Thoracic aorta (tissue), 2 donors: ENCODE data around the gene EFCAB10. TPM values are rescaled to one million over a fixed set of nuclear protein-coding genes. Genes with fewer than 3 reads are reported as not detected.
"Not testable (repeated sequence)": the region's sequence is repeated elsewhere in the genome, so short reads cannot be mapped to it uniquely, and the experiment has no call there.

Experiments
- ATAC-seq: fragments of 150-250 bp; one replicate; pipeline ENCODE4 v1.8.0; 2017; ENCODE audit warnings: low read depth; ENCODE audit not compliant: insufficient number of reproducible peaks, low FRiP score
- DNase-seq: peaks from one replicate; pipeline ENCODE4 v3.0.0-alpha.2; 2020; ENCODE audit warnings: low spot score
- H3K27ac ChIP-seq, 2 donors: fragments of 200-600 bp; sonication (generic); 1 replicate in 1 of 2; 2 replicates in 1 of 2; pipeline ENCODE4 v1.5.1; 2016; ENCODE audit warnings: mild to moderate bottlenecking in 2 of 2, moderate library complexity in 2 of 2
- H3K27me3 ChIP-seq: fragments of 200-600 bp; sonication (generic); replicated peaks from 2 replicates; pipeline ENCODE4 v1.6.0; 2016; ENCODE audit warnings: mild to moderate bottlenecking; ENCODE audit not compliant: insufficient read depth
- H3K36me3 ChIP-seq: fragments of 200-600 bp; sonication (generic); one replicate; pipeline ENCODE4 v1.5.1; 2016
- H3K4me1 ChIP-seq, 2 donors: fragments of 200-600 bp; sonication (generic); 1 replicate in 1 of 2; 2 replicates in 1 of 2; pipeline versions ENCODE4 v1.5.1 to v1.6.0; 2016; ENCODE audit warnings: low read depth in 2 of 2, mild to moderate bottlenecking in 1 of 2; ENCODE audit not compliant: control insufficient read depth in 1 of 2
- H3K4me3 ChIP-seq: fragments of 200-600 bp; sonication (generic); 2 replicates; pipeline ENCODE4 v1.5.1; 2016; ENCODE audit warnings: mild to moderate bottlenecking
- H3K9me3 ChIP-seq: fragments of 200-600 bp; sonication (generic); 2 replicates; pipeline ENCODE4 v1.5.1; 2016
- total RNA-seq, 2 donors: library from RNA; depleted of rRNA; stranded (reverse); fragments of >200 nt; gene quantifications; one replicate each; pipeline versions ENCODE4 v1.1.0 to v1.2.3, GENCODE V29; 2016
- TF ChIP-seq, protein P1 (sequence below): fragments of 200-600 bp; sonication (generic); IDR thresholded peaks from one replicate; pipeline ENCODE4 v1.5.1; 2019; ENCODE audit warnings: antibody characterized with exemption

Gene EFCAB10
- total RNA-seq, 2 donors from 2014 or later = not detected

DNA sequence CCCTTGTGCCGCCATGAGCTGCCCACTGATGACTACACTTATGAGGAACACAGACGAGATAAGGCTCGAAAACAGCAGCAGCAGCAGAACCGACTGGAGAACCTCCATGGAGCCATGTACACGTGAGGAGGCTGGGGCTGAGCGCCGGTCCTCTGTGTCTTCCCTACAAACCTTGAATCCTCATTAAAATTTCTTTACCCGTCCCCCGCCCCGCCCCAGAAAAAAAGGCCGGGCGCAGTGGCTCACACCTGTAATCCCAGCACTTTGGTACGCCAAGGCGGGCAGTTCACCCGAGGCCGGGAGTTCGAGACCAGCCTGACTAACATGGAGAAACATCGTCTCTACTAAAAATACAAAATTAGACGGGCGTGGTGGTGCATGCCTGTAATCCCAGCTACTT lies 50.7 kb downstream of the EFCAB10 start:
- Histone ChIP-seq H3K4me3 (no peak overlapping the region), H3K9me3 (no peaks in the 10 kb centered on the region), H3K4me1 (peaks cover 8 to 22% of the 10 kb centered on the region in 2 donors), H3K27me3 (no peaks in the 10 kb centered on the region), H3K27ac (no peak overlapping the region), H3K36me3 (no peaks in the 10 kb centered on the region)
- TF ChIP-seq, protein P1, sequence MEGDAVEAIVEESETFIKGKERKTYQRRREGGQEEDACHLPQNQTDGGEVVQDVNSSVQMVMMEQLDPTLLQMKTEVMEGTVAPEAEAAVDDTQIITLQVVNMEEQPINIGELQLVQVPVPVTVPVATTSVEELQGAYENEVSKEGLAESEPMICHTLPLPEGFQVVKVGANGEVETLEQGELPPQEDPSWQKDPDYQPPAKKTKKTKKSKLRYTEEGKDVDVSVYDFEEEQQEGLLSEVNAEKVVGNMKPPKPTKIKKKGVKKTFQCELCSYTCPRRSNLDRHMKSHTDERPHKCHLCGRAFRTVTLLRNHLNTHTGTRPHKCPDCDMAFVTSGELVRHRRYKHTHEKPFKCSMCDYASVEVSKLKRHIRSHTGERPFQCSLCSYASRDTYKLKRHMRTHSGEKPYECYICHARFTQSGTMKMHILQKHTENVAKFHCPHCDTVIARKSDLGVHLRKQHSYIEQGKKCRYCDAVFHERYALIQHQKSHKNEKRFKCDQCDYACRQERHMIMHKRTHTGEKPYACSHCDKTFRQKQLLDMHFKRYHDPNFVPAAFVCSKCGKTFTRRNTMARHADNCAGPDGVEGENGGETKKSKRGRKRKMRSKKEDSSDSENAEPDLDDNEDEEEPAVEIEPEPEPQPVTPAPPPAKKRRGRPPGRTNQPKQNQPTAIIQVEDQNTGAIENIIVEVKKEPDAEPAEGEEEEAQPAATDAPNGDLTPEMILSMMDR = no peak
- ATAC-seq (no peak), DNase-seq (no peak)

DNA sequence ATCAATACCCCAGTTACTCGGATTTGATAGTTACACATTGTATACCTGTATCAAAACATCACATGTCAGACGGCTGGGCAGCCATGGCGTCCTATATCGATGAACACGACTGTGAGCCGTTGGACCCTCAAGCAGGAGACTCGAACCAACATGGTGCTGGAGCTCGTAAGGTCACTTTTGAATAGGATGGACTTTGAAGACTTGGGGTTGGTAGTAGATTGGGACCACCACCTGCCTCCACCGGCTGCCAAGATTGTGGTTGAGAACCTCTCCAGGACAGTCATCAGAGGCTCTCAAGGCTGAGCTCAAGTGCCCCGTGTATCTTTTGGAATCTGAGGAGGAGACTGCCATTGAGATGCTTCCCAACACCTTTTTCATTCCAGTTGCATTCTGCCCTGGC lies 51.2 kb downstream of the EFCAB10 start:
- no peaks in the 10 kb centered on the region for H3K27me3 ChIP-seq
- DNase-seq = no peak

DNA sequence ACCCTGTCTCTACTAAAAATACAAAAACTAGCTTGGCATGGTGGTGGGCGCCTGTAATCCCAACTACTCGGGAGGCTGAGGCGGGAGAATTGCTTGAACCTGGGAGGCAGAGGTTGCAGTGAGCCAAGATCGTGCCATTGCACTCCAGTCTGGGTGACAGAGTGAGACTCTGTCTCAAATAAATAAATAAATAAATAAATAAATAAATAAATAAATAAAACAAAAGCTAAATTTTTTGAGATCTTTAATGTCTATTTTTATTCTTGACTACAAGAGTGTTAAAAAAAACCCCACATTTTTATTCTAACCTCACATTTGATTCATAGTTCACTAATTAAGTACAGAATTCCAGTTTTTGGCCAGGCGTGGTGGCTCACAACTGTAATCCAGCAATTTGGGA lies 53.6 kb downstream of the EFCAB10 start:
- ATAC-seq, H3K9me3 ChIP-seq, H3K4me1 ChIP-seq, H3K27me3 ChIP-seq, DNase-seq, H3K4me3 ChIP-seq, H3K27ac ChIP-seq, H3K36me3 ChIP-seq: not testable (repeated sequence)

More for the DNA sequence above, 51.2 kb downstream of the EFCAB10 start:
- H3K36me3 ChIP-seq = no peaks in the 10 kb centered on the region
- H3K27ac ChIP-seq = no peak overlapping the region
- TF ChIP-seq, protein P1 = no peak
- ATAC-seq = no peak
- no peak overlapping the region for H3K4me3 ChIP-seq
- peaks cover 8 to 18% of the 10 kb centered on the region in 2 donors for H3K4me1 ChIP-seq
- H3K9me3 ChIP-seq = no peaks in the 10 kb centered on the region

DNA sequence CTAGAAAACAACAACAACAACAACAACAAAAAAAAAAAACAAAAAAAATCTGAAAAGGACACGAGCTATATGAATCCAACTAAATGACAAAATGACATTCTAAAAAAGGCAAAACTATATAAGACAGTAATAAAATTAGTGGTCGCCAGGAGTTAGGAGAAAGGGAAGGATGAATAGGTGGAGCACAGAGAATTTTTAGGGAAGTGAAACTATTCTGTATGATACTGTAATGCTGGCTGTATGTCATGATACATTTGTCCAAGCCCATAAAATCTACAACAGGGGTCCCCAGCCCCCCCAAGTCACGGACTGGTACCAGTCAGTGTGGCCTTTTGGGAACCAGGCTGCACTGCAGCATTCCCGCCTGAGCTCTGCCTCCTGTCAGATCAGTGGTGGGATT lies 56.5 kb downstream of the EFCAB10 start:
- ATAC-seq (no peak), DNase-seq (no peak)
- Histone ChIP-seq H3K36me3 (no peaks in the 10 kb centered on the region), H3K4me3 (no peak overlapping the region), H3K27me3 (no peaks in the 10 kb centered on the region), H3K9me3 (no peaks in the 10 kb centered on the region), H3K4me1 (peaks cover 5 to 16% of the 10 kb centered on the region in 2 donors), H3K27ac (no peak overlapping the region)
- TF ChIP-seq, protein P1 = no peak

DNA sequence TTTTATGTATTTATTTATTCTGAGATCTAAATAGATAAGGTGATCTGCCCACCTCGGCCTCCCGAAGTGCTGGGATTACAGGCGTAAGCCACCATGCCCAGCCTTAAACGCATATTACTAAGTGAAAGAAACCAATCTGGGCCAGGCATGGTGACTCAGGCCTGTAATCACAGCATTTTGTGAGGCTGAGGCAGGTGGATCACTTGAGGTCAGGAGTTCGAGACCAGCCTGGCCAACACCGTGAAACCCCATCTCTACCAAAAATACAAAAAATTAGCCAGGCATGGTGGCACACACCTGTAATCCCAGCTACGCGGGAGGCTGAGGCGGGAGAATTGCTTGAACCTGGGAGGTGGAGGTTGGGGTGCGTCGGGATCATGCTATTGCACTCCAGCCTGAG lies 56.9 kb downstream of the EFCAB10 start:
- H3K27me3 ChIP-seq, H3K4me3 ChIP-seq, H3K9me3 ChIP-seq, DNase-seq, H3K36me3 ChIP-seq, H3K27ac ChIP-seq, ATAC-seq: not testable (repeated sequence)
- H3K4me1 ChIP-seq = peaks cover 5 to 16% of the 10 kb centered on the region in 2 donors

DNA sequence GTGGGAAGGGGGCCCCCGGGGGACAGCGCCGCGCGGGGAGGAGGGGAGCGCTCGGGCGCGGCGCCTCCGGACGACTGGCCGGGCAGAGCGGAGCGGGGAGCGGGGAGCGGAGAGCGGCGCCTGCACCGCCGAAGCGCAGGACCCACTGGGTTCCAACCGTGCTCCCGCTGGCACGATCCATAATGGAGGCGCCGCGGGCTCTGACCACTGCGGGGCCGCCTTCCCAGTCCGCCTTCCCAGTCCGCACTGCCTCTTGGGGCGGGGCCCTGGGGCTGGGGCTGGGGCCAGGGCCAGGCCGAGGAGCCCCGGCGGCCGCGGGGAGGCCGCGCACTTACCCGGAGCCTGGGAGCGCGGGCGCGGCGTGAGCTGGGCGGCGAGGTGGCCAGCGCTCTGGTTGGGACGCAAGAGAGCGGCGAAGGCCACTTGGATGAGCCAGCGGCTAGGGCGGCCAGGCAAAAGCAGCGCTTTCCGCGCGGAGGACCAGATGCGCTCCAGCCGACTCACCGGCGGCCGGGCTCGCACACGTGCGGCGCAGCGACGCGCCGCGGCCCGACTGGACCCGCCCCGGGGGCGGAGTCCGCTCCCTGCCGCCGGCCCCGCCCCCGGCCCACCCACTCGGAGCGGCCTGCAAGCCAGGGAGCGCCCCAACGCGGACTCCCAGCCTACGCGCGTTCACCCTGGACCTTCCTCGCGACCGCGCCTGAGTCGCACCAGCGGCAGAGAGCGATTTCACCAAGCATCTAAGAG lies 59.4 kb downstream of the EFCAB10 start, which contains the start of gene PUS7:
PUS7 (minus strand) TSS at position 555 of the 747 bp plus-strand sequence. CDS start 13,759 bp downstream, outside the sequence.
- Histone ChIP-seq H3K9me3 (no peaks in the 10 kb centered on the region), H3K4me3 (peak within 1 kb of the TSS; percentile 69), H3K4me1 (peaks cover 5 to 16% of the 10 kb centered on the region in 2 donors), H3K27me3 (no peaks in the 10 kb centered on the region), H3K36me3 (no peaks in the 10 kb centered on the region), H3K27ac (peak within 1 kb of the TSS; percentile 84 to 93)
- ATAC-seq (peak; percentile 85), DNase-seq (peak; percentile 42)
- TF ChIP-seq, protein P1 = no peak
